SK-N-SH treated with all-trans-retinoic acid at 6 μM for 48 hours (cell line): Measurements from ENCODE around the gene UGT1A5.

ENCODE experiments used
- ATAC-seq: fragments of 200-7000 bp; cut with Tn5 transposase; 3 replicates; pipeline ENCODE4 v1.9.1; 2020; ENCODE audit warnings: mild to moderate bottlenecking, moderate library complexity
- ARNTL ChIP-seq: fragments of 450-650 bp; formaldehyde crosslinking; IDR thresholded peaks from 2 replicates; pipeline ENCODE4 v1.5.0; 2020; ENCODE audit warnings: low read depth, mild to moderate bottlenecking, moderate library complexity, borderline replicate concordance
- BACH2 ChIP-seq: fragments of 250-450 bp; sonication (Bioruptor Pico); IDR thresholded peaks from 2 replicates; pipeline ENCODE4 v1.9.0; 2021; ENCODE audit warnings: mild to moderate bottlenecking, borderline replicate concordance
- CSDC2 ChIP-seq: fragments of 250-450 bp; sonication (Bioruptor Pico); IDR thresholded peaks from 2 replicates; pipeline ENCODE4 v1.5.0; 2020; ENCODE audit warnings: mild to moderate bottlenecking, moderate library complexity
- ESRRG ChIP-seq: fragments of 250-450 bp; sonication (Bioruptor Pico); IDR thresholded peaks from 2 replicates; pipeline ENCODE4 v1.6.1; 2021; ENCODE audit warnings: mild to moderate bottlenecking
- ISL1 ChIP-seq: fragments of 250-450 bp; sonication (Bioruptor Pico); IDR thresholded peaks from 2 replicates; pipeline ENCODE4 v2.1.2; 2022; ENCODE audit warnings: mild to moderate bottlenecking, moderate library complexity
- OSR1 ChIP-seq: fragments of 250-450 bp; sonication (Bioruptor Pico); IDR thresholded peaks from 2 replicates; pipeline ENCODE4 v1.8.0; 2022; ENCODE audit warnings: moderate library complexity, mild to moderate bottlenecking, inconsistent platforms
- PATZ1 ChIP-seq: fragments of 250-450 bp; sonication (Bioruptor Pico); IDR thresholded peaks from 2 replicates; pipeline ENCODE4 v1.8.0; 2020; ENCODE audit warnings: mild to moderate bottlenecking, moderate library complexity, borderline replicate concordance
- RARB ChIP-seq: fragments of 250-450 bp; sonication (Bioruptor Pico); IDR thresholded peaks from 2 replicates; pipeline ENCODE4 v1.8.0; 2021; ENCODE audit warnings: mild to moderate bottlenecking, moderate library complexity
- SNAI2 ChIP-seq: fragments of 250-450 bp; sonication (Bioruptor Pico); IDR thresholded peaks from 2 replicates; pipeline ENCODE4 v1.5.0; 2020; ENCODE audit warnings: mild to moderate bottlenecking, moderate library complexity
- TCF4 ChIP-seq: fragments of 250-450 bp; sonication (Bioruptor Pico); IDR thresholded peaks from 2 replicates; pipeline ENCODE4 v1.8.0; 2021; ENCODE audit warnings: mild to moderate bottlenecking, moderate library complexity, borderline replicate concordance
- TOX ChIP-seq: fragments of 250-450 bp; sonication (Bioruptor Pico); IDR thresholded peaks from 2 replicates; pipeline ENCODE4 v1.8.0; 2021; ENCODE audit warnings: mild to moderate bottlenecking, moderate library complexity, borderline replicate concordance
- ZC3H10 ChIP-seq: fragments of 250-450 bp; sonication (Bioruptor Pico); IDR thresholded peaks from 2 replicates; pipeline ENCODE4 v1.5.1; 2021; ENCODE audit warnings: mild to moderate bottlenecking, moderate library complexity
- ZFP30 ChIP-seq: fragments of 450-650 bp; formaldehyde crosslinking; IDR thresholded peaks from 2 replicates; pipeline ENCODE4 v1.5.0; 2022; ENCODE audit warnings: mild to moderate bottlenecking, moderate library complexity
- ZNF565 ChIP-seq: fragments of 450-650 bp; formaldehyde crosslinking; conservative IDR thresholded peaks from 2 replicates; pipeline ENCODE4 v1.5.0; 2020; ENCODE audit warnings: low read depth, mild to moderate bottlenecking, moderate library complexity
- ZNF70 ChIP-seq: fragments of 450-650 bp; formaldehyde crosslinking; IDR thresholded peaks from 2 replicates; pipeline ENCODE4 v1.5.0; 2020; ENCODE audit warnings: mild to moderate bottlenecking, moderate library complexity
- ZNF8 ChIP-seq: fragments of 450-650 bp; formaldehyde crosslinking; IDR thresholded peaks from 2 replicates; pipeline ENCODE4 v1.5.0; 2020; ENCODE audit warnings: mild to moderate bottlenecking, moderate library complexity
- TF ChIP-seq, protein P1 (sequence below): fragments of 250-450 bp; sonication (Bioruptor Pico); IDR thresholded peaks from 2 replicates; pipeline ENCODE4 v1.5.0; 2020; ENCODE audit warnings: mild to moderate bottlenecking, moderate library complexity
- TF ChIP-seq, protein P2 (sequence below): fragments of 250-450 bp; sonication (Bioruptor Pico); IDR thresholded peaks from 2 replicates; pipeline ENCODE4 v1.8.0; 2021; ENCODE audit warnings: low read depth, mild to moderate bottlenecking, moderate library complexity, borderline replicate concordance
- TF ChIP-seq, protein P3 (sequence below): fragments of 250-450 bp; sonication (Bioruptor Pico); IDR thresholded peaks from 2 replicates; pipeline ENCODE4 v1.5.1; 2021; ENCODE audit warnings: mild to moderate bottlenecking, moderate library complexity
- TF ChIP-seq, protein P4 (sequence below): fragments of 250-450 bp; sonication (Bioruptor Pico); IDR thresholded peaks from 2 replicates; pipeline ENCODE4 v1.5.1; 2020; ENCODE audit warnings: low read depth, mild to moderate bottlenecking, moderate library complexity

UGT1A5 gene

GRCh38 chr2:233821196-233821595 is 108.5 kb downstream of the UGT1A5 start:
- ATAC-seq, result no peak
- no peak for TF ChIP-seq RARB (CRISPR knock-in tag)
- no peak for TF ChIP-seq BACH2
- TF ChIP-seq, protein P1, sequence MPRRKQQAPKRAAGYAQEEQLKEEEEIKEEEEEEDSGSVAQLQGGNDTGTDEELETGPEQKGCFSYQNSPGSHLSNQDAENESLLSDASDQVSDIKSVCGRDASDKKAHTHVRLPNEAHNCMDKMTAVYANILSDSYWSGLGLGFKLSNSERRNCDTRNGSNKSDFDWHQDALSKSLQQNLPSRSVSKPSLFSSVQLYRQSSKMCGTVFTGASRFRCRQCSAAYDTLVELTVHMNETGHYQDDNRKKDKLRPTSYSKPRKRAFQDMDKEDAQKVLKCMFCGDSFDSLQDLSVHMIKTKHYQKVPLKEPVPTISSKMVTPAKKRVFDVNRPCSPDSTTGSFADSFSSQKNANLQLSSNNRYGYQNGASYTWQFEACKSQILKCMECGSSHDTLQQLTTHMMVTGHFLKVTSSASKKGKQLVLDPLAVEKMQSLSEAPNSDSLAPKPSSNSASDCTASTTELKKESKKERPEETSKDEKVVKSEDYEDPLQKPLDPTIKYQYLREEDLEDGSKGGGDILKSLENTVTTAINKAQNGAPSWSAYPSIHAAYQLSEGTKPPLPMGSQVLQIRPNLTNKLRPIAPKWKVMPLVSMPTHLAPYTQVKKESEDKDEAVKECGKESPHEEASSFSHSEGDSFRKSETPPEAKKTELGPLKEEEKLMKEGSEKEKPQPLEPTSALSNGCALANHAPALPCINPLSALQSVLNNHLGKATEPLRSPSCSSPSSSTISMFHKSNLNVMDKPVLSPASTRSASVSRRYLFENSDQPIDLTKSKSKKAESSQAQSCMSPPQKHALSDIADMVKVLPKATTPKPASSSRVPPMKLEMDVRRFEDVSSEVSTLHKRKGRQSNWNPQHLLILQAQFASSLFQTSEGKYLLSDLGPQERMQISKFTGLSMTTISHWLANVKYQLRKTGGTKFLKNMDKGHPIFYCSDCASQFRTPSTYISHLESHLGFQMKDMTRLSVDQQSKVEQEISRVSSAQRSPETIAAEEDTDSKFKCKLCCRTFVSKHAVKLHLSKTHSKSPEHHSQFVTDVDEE (CRISPR knock-in tag), result no peak
- TF ChIP-seq, protein P2, sequence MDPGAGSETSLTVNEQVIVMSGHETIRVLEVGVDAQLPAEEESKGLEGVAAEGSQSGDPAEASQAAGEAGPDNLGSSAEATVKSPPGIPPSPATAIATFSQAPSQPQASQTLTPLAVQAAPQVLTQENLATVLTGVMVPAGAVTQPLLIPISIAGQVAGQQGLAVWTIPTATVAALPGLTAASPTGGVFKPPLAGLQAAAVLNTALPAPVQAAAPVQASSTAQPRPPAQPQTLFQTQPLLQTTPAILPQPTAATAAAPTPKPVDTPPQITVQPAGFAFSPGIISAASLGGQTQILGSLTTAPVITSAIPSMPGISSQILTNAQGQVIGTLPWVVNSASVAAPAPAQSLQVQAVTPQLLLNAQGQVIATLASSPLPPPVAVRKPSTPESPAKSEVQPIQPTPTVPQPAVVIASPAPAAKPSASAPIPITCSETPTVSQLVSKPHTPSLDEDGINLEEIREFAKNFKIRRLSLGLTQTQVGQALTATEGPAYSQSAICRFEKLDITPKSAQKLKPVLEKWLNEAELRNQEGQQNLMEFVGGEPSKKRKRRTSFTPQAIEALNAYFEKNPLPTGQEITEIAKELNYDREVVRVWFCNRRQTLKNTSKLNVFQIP, result no peak
- no peak for TF ChIP-seq ZFP30 (CRISPR knock-in tag)
- TF ChIP-seq ZNF8 (CRISPR knock-in tag), result no peak
- TF ChIP-seq TOX (CRISPR knock-in tag), result no peak
- no peak for TF ChIP-seq ZC3H10 (CRISPR knock-in tag)
- no peak for TF ChIP-seq ARNTL (CRISPR knock-in tag)
- no peak for TF ChIP-seq ESRRG (CRISPR knock-in tag)

GRCh38 chr2:233821709-233822100 is 109.0 kb downstream of the UGT1A5 start:
- TF ChIP-seq ZNF8 (CRISPR knock-in tag) (no peak), PATZ1 (CRISPR knock-in tag) (no peak), RARB (CRISPR knock-in tag) (no peak), ZNF70 (no peak), OSR1 (CRISPR knock-in tag) (no peak), ZC3H10 (CRISPR knock-in tag) (no peak), ISL1 (CRISPR knock-in tag) (no peak), SNAI2 (CRISPR knock-in tag) (no peak), ZFP30 (CRISPR knock-in tag) (no peak), ESRRG (CRISPR knock-in tag) (no peak), CSDC2 (CRISPR knock-in tag) (no peak), TCF4 (CRISPR knock-in tag) (no peak), ZNF565 (CRISPR knock-in tag) (no peak), ARNTL (CRISPR knock-in tag) (no peak), TOX (CRISPR knock-in tag) (no peak)
- TF ChIP-seq, protein P1 (CRISPR knock-in tag), result no peak
- TF ChIP-seq, protein P2, result no peak
- TF ChIP-seq, protein P3, sequence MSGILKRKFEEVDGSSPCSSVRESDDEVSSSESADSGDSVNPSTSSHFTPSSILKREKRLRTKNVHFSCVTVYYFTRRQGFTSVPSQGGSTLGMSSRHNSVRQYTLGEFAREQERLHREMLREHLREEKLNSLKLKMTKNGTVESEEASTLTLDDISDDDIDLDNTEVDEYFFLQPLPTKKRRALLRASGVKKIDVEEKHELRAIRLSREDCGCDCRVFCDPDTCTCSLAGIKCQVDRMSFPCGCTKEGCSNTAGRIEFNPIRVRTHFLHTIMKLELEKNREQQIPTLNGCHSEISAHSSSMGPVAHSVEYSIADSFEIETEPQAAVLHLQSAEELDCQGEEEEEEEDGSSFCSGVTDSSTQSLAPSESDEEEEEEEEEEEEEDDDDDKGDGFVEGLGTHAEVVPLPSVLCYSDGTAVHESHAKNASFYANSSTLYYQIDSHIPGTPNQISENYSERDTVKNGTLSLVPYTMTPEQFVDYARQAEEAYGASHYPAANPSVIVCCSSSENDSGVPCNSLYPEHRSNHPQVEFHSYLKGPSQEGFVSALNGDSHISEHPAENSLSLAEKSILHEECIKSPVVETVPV (CRISPR knock-in tag), result no peak
- TF ChIP-seq, protein P4, sequence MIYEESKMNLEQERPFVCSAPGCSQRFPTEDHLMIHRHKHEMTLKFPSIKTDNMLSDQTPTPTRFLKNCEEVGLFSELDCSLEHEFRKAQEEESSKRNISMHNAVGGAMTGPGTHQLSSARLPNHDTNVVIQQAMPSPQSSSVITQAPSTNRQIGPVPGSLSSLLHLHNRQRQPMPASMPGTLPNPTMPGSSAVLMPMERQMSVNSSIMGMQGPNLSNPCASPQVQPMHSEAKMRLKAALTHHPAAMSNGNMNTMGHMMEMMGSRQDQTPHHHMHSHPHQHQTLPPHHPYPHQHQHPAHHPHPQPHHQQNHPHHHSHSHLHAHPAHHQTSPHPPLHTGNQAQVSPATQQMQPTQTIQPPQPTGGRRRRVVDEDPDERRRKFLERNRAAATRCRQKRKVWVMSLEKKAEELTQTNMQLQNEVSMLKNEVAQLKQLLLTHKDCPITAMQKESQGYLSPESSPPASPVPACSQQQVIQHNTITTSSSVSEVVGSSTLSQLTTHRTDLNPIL (CRISPR knock-in tag), result no peak
- TF ChIP-seq, all 23 proteins: peak for 0
- no peak for ATAC-seq
